Activated CD4-positive, alpha-beta T cell treated with anti-CD3 and anti-CD28 coated beads, Interleukin-2, Interleukin-4, amounts not matched to agents 100 ng/mL and 50 ng/mL, durations not matched to agents 16 hours and 8 hours (primary cell): Measurements from ENCODE around the gene APBA2.
"Not testable (repeated sequence)": the region's sequence is repeated elsewhere in the genome, so short reads cannot be mapped to it uniquely, and the experiment has no call there.

Source experiments
- DNase-seq: peaks from one replicate; pipeline ENCODE4 v3.0.0-alpha.2; 2020; ENCODE audit warnings: low spot score

APBA2 gene

GRCh38 chr15:29035336-29036285 is 149.8 kb downstream of the APBA2 start:
- DNase-seq, result no peak

- DNase-seq, result no peak
Measured at GRCh38 chr15:29037997-29038705, 152.4 kb downstream of the APBA2 start.

- DNase-seq, result peak; percentile 59
Measured at GRCh38 chr15:29039466-29040369, 153.9 kb downstream of the APBA2 start.

GRCh38 chr15:29040370-29040751 is 154.6 kb downstream of the APBA2 start:
- DNase-seq, result no peak

GRCh38 chr15:29043736-29044502 is 158.1 kb downstream of the APBA2 start:
- no peak for DNase-seq

GRCh38 chr15:29044503-29044901 is 158.7 kb downstream of the APBA2 start:
- DNase-seq, result no peak

GRCh38 chr15:29045161-29045560 is 159.4 kb downstream of the APBA2 start:
- not testable (repeated sequence) for DNase-seq

- DNase-seq, result peak; percentile 60
Measured at GRCh38 chr15:29045717-29046116, 159.9 kb downstream of the APBA2 start.

GRCh38 chr15:29046281-29046810 is 160.6 kb downstream of the APBA2 start:
- DNase-seq, result no peak

- DNase-seq, result no peak
Measured at GRCh38 chr15:29046977-29047376, 161.2 kb downstream of the APBA2 start.

GRCh38 chr15:29048011-29048410 is 162.2 kb downstream of the APBA2 start:
- DNase-seq, result no peak

GRCh38 chr15:29050870-29051269 is 165.1 kb downstream of the APBA2 start:
- no peak for DNase-seq

GRCh38 chr15:29051422-29051821 is 165.6 kb downstream of the APBA2 start:
- DNase-seq, result no peak

GRCh38 chr15:29053006-29053405 is 167.2 kb downstream of the APBA2 start:
- no peak for DNase-seq

GRCh38 chr15:29053661-29054131 is 167.9 kb downstream of the APBA2 start:
- DNase-seq, result no peak

GRCh38 chr15:29054171-29055045 is 168.6 kb downstream of the APBA2 start:
- no peak for DNase-seq

GRCh38 chr15:29055876-29056275 is 170.1 kb downstream of the APBA2 start:
- DNase-seq, result no peak

- DNase-seq, result no peak
Measured at GRCh38 chr15:29056839-29057450, 171.2 kb downstream of the APBA2 start.

- no peak for DNase-seq
Measured at GRCh38 chr15:29057856-29058255, 172.1 kb downstream of the APBA2 start.
